Kidney (tissue), 14 donors: ENCODE results near the gene ALX3. TPM values are rescaled to one million over a fixed set of nuclear protein-coding genes. Genes with fewer than 3 reads are reported as not detected.
"Not testable (repeated sequence)": the region's sequence is repeated elsewhere in the genome, so short reads cannot be mapped to it uniquely, and the experiment has no call there.

Experiments used
- DNase-seq, 5 donors: peaks; one replicate each; pipeline ENCODE4 v3.0.0-alpha.2; 2013 to 2020
- FAIRE-seq: peaks from 2 replicates; lab custom pipeline; 2012; peaks lifted over from hg19 to GRCh38; lab: Jason Lieb, UNC
- H3K27ac ChIP-seq, 2 donors: one replicate each; pipeline ENCODE4 v1.7.0; 2013; ENCODE audit warnings: low read depth in 2 of 2, low read length in 2 of 2, inconsistent platforms in 1 of 2
- H3K27me3 ChIP-seq: one replicate; pipeline ENCODE4 v1.7.1; 2013; ENCODE audit warnings: low read length, inconsistent platforms; ENCODE audit not compliant: control insufficient read depth, insufficient read depth
- H3K36me3 ChIP-seq, 3 donors: one replicate each; pipeline versions ENCODE4 v1.7.0 to v1.7.1; 2013; ENCODE audit warnings: low read length in 3 of 3, control low read depth in 1 of 3, inconsistent platforms in 1 of 3; ENCODE audit not compliant: insufficient read depth in 3 of 3, control insufficient read depth in 2 of 3
- H3K4me1 ChIP-seq, 3 donors: one replicate each; pipeline versions ENCODE4 v1.7.0 to v1.7.1; 2013; ENCODE audit warnings: low read length in 3 of 3, inconsistent platforms in 1 of 3, low read depth in 1 of 3; ENCODE audit not compliant: control insufficient read depth in 2 of 3, insufficient read depth in 2 of 3
- H3K4me3 ChIP-seq, 3 donors: one replicate each; pipeline versions ENCODE4 v1.7.0 to v1.8.1; 2013; ENCODE audit warnings: low read length in 3 of 3, control low read depth in 1 of 3, inconsistent platforms in 1 of 3
- H3K9ac ChIP-seq, 3 donors: one replicate each; pipeline versions ENCODE4 v1.7.0 to v1.7.1; 2013; ENCODE audit warnings: low read length in 3 of 3, control low read depth in 1 of 3, inconsistent platforms in 1 of 3
- H3K9me3 ChIP-seq, 3 donors: one replicate each; pipeline versions ENCODE4 v1.7.0 to v1.7.1; 2013; ENCODE audit warnings: low read length in 3 of 3, control low read depth in 1 of 3, inconsistent platforms in 1 of 3; ENCODE audit not compliant: control insufficient read depth in 2 of 3, insufficient read depth in 1 of 3
- intact Hi-C: fragments of 100-400 bp; cut with DNase I; formaldehyde crosslinking; loops from one replicate; pipeline ENCODE4 v1.11.1; 2022
- polyA plus RNA-seq: library from polyadenylated mRNA; stranded (reverse); fragments of 350-450 nt; fragmentation: Illumina TruSeq; extraction: RNeasy Lipid Tissue Mini Kit (QIAGEN cat#74804); gene quantifications from one replicate; pipeline ENCODE4 v1.2.3, GENCODE V29; 2014; ENCODE audit warnings: low read depth, low replicate concordance; ENCODE audit not compliant: insufficient read depth
- total RNA-seq: library from RNA; stranded (reverse); fragmentation: NEBNext Ultra II Directional; extraction: Animal tissue kit (Norgen Biotek cat#: 25700); gene quantifications from one replicate; pipeline ENCODE4 v1.2.1, GENCODE V29; 2021
- TF ChIP-seq, protein P1 (sequence below): IDR thresholded peaks from 3 replicates; pipeline ENCODE4 v1.5.1; 2012; ENCODE audit warnings: mild to moderate bottlenecking, moderate library complexity, borderline replicate concordance; ENCODE audit not compliant: insufficient read depth; ENCODE audit errors: extremely low read depth
- donor health status: control.
- donor health status: control.
- donor health status: control.
- donor health status: control.
- donor health status: control.
- donor health status: DM: yes; HTN: yes; CAD: no.
- donor health status: Normal renal cell carcinoma (clear cell type).

Gene ALX3
- total and polyA plus RNA-seq, 2 donors from 2014 or later = not detected

DNA sequence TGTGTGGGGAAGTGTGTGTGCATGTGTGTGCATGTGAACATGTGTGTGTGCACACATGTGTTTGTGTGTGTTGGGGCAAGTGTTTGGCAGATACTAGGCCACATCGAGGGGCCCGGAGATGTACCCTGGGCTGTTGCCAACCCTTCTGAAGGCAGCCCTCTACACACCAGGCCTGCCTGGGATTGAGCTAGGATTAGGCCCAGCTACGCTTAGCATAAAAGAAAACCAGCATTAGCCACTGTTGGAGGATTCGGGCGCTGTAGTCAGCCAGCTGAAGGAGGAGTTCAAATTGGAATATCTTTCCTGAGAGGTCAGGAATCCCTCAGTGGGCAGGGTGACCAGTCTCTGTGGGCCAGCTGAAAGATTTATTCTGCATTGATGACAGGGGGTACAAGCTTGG, 10.6 kb upstream of the ALX3 start:
- intact Hi-C loops = no loop called here
- Histone ChIP-seq H3K9ac (no peak overlapping the region), H3K4me1 (peaks cover 0 to 2% (median 0%) of the 10 kb centered on the region in 3 donors), H3K9me3 (no peaks in the 10 kb centered on the region), H3K27ac (no peak overlapping the region), H3K36me3 (no peaks in the 10 kb centered on the region), H3K4me3 (no peak overlapping the region), H3K27me3 (peaks cover 36% of the 10 kb centered on the region)
- DNase-seq (no peak), FAIRE-seq (no peak)
- TF ChIP-seq, protein P1, sequence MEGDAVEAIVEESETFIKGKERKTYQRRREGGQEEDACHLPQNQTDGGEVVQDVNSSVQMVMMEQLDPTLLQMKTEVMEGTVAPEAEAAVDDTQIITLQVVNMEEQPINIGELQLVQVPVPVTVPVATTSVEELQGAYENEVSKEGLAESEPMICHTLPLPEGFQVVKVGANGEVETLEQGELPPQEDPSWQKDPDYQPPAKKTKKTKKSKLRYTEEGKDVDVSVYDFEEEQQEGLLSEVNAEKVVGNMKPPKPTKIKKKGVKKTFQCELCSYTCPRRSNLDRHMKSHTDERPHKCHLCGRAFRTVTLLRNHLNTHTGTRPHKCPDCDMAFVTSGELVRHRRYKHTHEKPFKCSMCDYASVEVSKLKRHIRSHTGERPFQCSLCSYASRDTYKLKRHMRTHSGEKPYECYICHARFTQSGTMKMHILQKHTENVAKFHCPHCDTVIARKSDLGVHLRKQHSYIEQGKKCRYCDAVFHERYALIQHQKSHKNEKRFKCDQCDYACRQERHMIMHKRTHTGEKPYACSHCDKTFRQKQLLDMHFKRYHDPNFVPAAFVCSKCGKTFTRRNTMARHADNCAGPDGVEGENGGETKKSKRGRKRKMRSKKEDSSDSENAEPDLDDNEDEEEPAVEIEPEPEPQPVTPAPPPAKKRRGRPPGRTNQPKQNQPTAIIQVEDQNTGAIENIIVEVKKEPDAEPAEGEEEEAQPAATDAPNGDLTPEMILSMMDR = no peak

DNA sequence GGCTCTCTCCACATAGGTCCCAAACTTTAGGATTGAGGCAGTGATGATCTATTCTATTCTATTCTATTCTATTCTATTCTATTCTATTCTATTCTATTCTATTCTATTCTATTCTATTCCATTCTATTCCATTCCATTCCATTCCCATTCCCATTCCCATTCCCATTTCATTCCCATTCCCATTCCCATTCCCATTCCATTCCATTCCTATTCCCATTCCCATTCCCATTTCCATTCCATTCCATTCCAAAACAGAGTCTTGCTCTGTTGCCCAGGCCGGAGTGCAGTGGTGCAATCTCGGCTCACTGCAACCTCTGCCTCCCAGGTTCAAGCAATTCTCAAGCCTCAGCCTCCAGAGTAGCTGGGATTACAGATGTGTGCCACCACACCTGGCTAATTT, 9.5 kb upstream of the ALX3 start:
- H3K9me3 ChIP-seq, FAIRE-seq, H3K36me3 ChIP-seq, H3K27ac ChIP-seq, DNase-seq, H3K9ac ChIP-seq, intact Hi-C loops, H3K4me3 ChIP-seq, H3K4me1 ChIP-seq: not testable (repeated sequence)
- H3K27me3 ChIP-seq = peaks cover 25% of the 10 kb centered on the region

DNA sequence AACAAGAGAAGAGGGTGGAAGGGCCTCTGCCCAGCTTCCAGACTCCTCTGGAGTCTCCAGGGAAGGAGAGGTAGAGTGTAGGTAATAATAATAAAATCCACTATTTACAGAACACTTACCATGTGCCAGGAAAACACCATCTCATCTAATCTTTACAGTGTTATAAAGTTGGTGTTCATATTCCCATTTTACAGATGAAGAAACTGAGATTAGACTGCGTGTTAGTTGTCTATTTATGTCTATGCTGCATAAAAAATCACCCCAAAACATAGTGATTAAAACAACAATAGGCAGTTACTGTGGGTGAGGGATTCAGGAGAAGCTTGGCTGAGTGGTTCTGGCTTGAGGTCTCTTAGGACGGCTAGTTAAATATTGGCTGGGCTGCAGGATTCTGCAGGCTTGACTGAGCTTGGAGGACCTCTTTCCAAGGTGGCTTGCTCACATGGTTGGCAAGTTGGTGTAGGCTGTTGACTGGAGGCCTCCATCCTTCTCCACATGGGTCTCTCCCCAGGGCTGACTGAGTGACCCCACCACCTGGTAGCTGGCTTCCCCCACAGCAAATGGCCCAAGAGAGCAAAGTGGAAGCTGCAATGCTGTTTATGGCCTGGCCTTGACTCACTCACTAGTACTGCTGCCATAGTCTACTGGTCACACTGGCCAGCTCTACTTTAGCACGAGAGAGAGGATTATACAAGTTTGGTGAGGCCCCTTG, 6.5 kb upstream of the ALX3 start:
- Histone ChIP-seq H3K4me3 (no peak overlapping the region), H3K36me3 (no peaks in the 10 kb centered on the region), H3K27me3 (peaks cover 22% of the 10 kb centered on the region), H3K4me1 (peaks cover 0 to 2% (median 0%) of the 10 kb centered on the region in 3 donors), H3K27ac (no peak overlapping the region), H3K9ac (no peak overlapping the region), H3K9me3 (no peaks in the 10 kb centered on the region)
- intact Hi-C loops = no loop called here
- DNase-seq (no peak), FAIRE-seq (no peak)
- TF ChIP-seq, protein P1 = no peak

DNA sequence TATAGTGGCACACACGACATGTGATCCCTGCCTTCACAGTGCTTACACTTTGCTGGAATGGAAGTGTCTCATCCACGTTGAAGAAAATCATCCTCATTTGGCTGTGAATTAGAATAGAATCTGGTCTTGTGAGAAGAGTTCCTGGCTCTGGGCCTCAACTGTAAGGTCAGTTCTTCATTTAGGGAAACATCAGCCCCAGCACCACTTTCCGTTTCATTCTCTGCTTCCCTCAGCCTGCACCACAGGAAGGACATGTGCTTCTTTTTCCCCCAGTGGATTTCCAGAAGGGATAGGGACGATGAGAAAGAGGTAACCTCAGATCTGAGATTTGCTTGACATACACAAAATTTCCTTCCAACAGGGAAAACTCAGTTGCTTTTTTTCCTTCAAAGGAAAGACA, 3.7 kb upstream of the ALX3 start:
- TF ChIP-seq, protein P1 = no peak
- Histone ChIP-seq H3K27me3 (peaks cover 37% of the 10 kb centered on the region), H3K9me3 (no peaks in the 10 kb centered on the region), H3K27ac (no peak overlapping the region), H3K4me1 (peaks cover 0 to 5% (median 0%) of the 10 kb centered on the region in 3 donors), H3K9ac (no peak overlapping the region), H3K36me3 (no peaks in the 10 kb centered on the region), H3K4me3 (no peak overlapping the region)
- intact Hi-C loops = no loop called here
- FAIRE-seq (no peak), DNase-seq (no peak)
